GM21390 (cell line): Measurements from ENCODE around the gene CLK1.
"Not testable (repeated sequence)": the region's sequence is repeated elsewhere in the genome, so short reads cannot be mapped to it uniquely, and the experiment has no call there.

Experiments used
- ATAC-seq: cut with Tn5 transposase; IDR thresholded peaks from one replicate; pipeline ENCODE4 v1.9.1; 2021; ENCODE audit not compliant: unreplicated experiment

The CLK1 gene

GRCh38 chr2:200851398-200852248 is 12.8 kb downstream of the CLK1 start:
- no peak for ATAC-seq

GRCh38 chr2:200850512-200851256 is 13.8 kb downstream of the CLK1 start:
- ATAC-seq = no peak

DNA sequence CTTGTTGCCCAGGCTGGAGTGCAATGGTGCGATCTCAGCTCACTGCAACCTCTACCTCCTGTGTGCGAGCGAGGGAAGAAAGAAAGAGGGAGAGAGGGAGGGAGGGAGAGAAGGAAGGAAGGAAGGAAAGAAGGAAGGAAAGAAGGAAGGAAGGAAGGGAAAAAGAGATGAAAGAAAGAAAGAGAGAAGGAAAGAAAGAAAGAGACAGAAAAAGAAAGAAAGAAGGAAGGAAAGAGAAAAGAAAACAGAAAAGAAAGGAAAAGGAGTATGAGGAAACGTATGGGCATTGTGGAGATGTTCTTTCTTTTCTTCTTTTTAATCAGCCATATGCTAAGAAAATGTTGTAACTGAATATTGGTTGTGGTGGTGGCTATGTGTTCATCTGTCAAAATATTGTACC is 16.5 kb downstream of the CLK1 start:
- ATAC-seq = no peak

DNA sequence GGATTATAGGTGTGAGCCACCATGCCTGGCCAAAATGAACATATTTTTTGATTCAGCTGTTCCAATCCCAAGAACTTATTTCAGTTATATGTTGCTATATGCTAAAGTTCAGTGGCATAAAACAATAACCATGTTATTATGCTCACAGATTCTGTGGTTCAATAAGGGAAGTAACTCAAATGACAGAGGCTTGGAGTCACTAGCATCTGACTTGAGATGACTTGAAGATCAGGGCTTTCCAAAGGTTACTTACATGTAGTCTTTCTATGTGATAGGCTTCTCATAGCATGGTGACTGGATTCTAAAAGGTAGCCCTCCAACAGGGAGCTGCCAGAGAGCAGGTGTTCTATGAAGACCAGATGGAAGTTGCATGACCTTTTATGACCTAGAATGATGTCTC is 17.2 kb downstream of the CLK1 start:
- no peak for ATAC-seq

DNA sequence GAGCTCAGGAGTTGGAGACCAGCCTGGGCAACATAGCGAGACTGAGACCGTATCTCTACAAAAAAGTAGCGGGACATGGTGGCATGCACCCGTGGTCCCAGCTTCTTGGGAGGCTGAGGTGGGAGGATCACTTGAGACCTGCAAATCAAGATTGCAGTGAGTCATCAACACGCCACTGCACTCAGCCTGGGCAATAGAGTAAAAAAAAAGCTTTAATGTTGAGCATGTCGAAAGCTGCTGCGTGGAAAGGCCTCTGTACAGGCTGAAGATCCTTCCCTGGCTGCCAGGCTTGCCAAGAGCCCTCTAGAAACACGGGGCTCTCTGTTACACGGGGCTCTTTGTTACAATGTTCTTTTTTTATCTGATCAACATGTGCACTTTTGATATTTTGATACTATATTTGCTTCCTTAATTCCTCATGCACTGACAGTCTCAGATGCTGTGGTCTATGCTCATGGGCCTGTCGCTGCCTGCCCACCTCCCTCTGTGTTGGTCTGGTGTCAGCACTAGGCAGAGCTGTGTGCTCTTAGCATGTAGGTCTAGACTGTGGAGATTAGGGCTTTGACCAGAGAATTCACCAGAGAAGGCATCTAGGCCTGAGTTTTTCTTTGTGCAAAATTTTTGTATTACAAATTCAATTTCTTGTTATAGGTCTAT is 18.7 kb downstream of the CLK1 start:
- ATAC-seq = no peak

DNA sequence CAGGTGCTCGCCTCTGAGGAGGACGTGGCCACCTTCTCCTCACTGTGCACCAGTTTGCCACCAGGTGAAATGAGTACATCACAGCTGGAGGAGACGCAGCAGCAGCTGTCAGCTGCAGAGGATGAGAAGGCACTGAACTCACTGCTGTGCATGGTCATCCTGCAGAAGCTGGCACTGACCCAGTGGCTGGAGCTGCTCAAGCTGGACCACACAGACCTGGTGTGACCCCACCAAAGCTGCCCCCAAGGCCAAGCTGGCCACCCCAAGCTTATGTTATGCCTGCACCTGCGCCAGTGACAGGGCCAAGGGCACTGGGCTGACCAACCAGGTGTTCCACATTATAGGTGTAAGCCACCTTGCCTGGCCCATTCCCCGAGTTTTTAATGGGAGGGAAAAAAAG is 19.3 kb downstream of the CLK1 start:
- ATAC-seq = no peak

- ATAC-seq = no peak
Measured at GRCh38 chr2:200843993-200844948, 20.2 kb downstream of the CLK1 start.

GRCh38 chr2:200839513-200839912 is 24.9 kb downstream of the CLK1 start:
- no peak for ATAC-seq

GRCh38 chr2:200834701-200835100 is 29.8 kb downstream of the CLK1 start:
- no peak for ATAC-seq

DNA sequence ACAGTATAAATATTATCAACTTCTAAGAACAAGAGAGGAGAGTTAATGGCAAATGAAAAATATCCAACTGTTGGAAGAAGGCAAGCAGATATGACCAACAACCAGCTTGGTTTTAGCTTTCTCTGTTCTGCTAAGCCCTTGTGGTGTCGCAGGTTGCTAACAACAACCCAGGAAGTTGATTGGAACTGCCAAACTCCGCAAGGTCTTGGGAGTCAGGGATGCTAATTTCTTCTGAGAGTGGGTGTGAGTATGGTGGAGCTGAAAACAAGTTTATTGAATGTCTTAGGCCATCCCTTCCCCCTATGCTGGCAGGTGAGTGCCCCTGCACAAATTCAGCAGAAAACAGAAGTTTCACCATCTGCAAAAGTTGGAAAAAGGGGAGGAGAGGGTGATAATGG is 35.2 kb downstream of the CLK1 start:
- no peak for ATAC-seq

- ATAC-seq = no peak
Measured at GRCh38 chr2:200828572-200829257, 35.7 kb downstream of the CLK1 start.

- no peak for ATAC-seq
Measured at GRCh38 chr2:200828104-200828503, 36.4 kb downstream of the CLK1 start.

GRCh38 chr2:200821686-200822245 is 42.7 kb downstream of the CLK1 start:
- no peak for ATAC-seq

DNA sequence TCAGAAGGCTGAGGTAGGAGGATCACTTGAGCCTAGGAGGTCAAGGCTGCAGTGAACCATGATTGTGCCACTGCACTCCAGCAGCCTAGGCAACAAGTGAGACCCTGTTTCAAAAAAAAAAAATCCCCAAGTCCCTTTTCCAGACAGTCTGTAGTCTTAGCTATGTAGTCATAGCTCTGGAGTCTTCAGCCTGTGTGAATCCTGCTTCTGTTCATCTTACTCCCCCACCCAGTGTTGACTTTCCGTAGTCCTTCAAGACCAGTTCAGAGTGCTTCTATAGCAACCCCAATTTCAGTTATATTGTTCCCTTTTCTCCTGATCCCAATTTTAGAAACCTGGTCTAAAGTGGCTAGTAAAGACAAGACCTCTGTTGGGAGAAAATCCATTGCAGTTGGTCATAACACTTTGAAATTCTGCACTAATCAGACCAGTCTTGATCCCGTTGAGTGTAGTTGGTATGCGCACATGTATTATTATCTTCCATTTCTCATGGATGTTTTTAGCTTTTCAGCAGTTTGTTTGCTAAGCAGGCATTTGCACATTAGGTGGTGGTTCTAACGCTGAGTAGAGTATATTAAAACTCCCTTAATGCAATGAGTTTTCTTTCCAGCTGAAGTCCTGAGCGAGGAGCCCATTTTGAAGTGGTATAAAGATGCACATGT is 43.8 kb downstream of the CLK1 start:
- no peak for ATAC-seq

DNA sequence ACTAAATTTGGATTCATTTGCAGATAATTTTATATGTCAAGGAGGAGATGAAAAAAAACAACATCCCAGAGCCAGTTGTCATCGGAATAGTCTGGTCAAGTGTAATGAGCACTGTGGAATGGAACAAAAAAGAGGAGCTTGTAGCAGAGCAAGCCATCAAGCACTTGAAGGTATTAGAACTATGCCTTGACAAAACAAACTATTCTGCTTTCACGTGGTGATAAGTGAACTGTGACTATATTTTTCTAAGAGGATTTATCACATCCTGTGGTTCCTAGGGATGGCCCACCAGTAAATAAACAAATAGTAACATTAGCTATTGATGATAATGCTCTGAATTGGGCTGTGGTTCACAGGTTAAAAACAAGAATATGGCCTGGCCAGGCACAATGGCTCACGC is 45.7 kb downstream of the CLK1 start:
- not testable (repeated sequence) for ATAC-seq

DNA sequence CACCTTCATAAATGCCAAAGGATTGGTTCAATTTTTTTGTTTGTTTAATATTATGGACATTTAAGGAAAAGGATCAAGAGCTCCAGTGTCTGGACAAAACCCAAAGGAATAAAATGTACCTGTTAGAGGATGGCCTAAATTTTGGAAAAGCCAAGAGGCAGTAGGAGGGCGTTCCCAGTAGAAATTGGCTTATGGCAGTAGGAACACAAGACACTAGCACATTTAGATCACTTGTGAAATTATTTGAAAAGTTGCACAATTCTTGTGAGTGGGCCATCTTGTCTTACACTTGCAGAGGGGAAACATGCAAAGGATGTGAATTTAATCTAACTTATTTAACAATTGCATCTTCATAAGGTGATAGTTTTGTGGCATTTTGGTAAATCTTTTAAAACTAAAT is 49.5 kb downstream of the CLK1 start:
- ATAC-seq = no peak

DNA sequence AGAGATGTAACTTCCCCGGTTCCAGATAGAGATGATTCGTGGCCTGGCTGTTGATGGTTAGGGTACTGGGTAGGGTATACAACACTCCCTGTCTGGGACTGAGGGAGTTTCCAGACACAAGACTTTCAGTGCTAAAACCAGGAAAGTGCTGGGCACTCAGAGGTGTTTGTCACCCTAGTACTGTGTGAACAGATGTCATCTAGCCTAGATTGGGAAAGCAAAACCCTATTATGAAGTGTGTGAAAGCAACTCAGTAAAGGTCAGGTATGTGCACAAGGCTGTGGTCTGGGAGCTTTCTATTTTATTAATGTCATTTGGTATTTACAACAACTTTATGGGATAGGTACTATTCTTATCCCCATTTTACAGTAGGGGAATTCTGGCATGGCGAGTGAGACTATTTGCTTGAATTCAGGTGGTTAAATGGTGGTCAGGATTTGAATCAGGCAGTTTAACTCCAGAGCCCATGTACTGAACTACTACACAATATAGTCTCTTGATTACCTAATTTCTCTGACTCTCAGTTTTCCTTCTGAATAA is 50.1 kb downstream of the CLK1 start:
- ATAC-seq = no peak

GRCh38 chr2:200812122-200813022 is 52.1 kb downstream of the CLK1 start:
- ATAC-seq = peak; percentile 40
